H1 (cell line): ENCODE data around the gene ECPAS. TPM values are rescaled to one million over a fixed set of nuclear protein-coding genes. Genes with fewer than 3 reads are reported as not detected.

Experiments
- CTCF ChIA-PET: fragments of 300-600 bp; sonication (Branson Sonifier 250); formaldehyde crosslinking; loops from one replicate; lab custom pipeline; 2021; ENCODE audit not compliant: partially characterized antibody; lab: Charles Lee
- POLR2A ChIA-PET: fragments of 300-600 bp; sonication (Branson Sonifier 250); formaldehyde crosslinking; loops from one replicate; lab custom pipeline; 2021; ENCODE audit warnings: inconsistent platforms; ENCODE audit not compliant: partially characterized antibody; lab: Charles Lee
- DNase-seq, 2 experiments: peaks; one replicate each; pipeline versions ENCODE4 v3.0.0 to v3.0.0-alpha.2; 2010 to 2022; ENCODE audit warnings: low spot score in 2 of 2, low read depth in 1 of 2, mixed read lengths in 1 of 2
- FAIRE-seq: peaks from 2 replicates; lab custom pipeline; 2011; peaks lifted over from hg19 to GRCh38; lab: Jason Lieb, UNC
- H2AFZ ChIP-seq: 2 replicates; pipeline ENCODE4 v1.8.1; 2012; ENCODE audit warnings: low read length, inconsistent platforms
- H2AK5ac ChIP-seq: 2 replicates; pipeline ENCODE4 v1.6.1; 2013; ENCODE audit warnings: low read depth, low read length
- H2BK120ac ChIP-seq: replicated peaks from 2 replicates; pipeline ENCODE3; 2013; ENCODE audit warnings: low read depth, low read length, inconsistent platforms
- H2BK12ac ChIP-seq: 2 replicates; pipeline ENCODE4 v1.6.1; 2013; ENCODE audit warnings: low read depth, low read length
- H2BK15ac ChIP-seq: 2 replicates; pipeline ENCODE4 v1.6.1; 2013; ENCODE audit warnings: low read length
- H2BK20ac ChIP-seq: 2 replicates; pipeline ENCODE4 v1.6.1; 2013; ENCODE audit warnings: low read length
- H2BK5ac ChIP-seq: 2 replicates; pipeline ENCODE4 v1.6.1; 2013; ENCODE audit warnings: low read depth, low read length
- H3K14ac ChIP-seq: 2 replicates; pipeline ENCODE4 v1.6.1; 2013; ENCODE audit warnings: inconsistent platforms; ENCODE audit not compliant: insufficient read length
- H3K18ac ChIP-seq: 2 replicates; pipeline ENCODE4 v1.6.1; 2013; ENCODE audit warnings: low read length; ENCODE audit errors: extremely low read depth
- H3K23ac ChIP-seq: 2 replicates; pipeline ENCODE4 v1.6.1; 2013; ENCODE audit warnings: inconsistent platforms; ENCODE audit not compliant: insufficient read length
- H3K23me2 ChIP-seq: 2 replicates; pipeline ENCODE4 v1.6.1; 2013; ENCODE audit warnings: low read depth, low read length
- H3K27ac ChIP-seq: 2 replicates; pipeline ENCODE4 v1.6.1; 2011; ENCODE audit warnings: low read depth, low read length, inconsistent platforms
- H3K27me3 ChIP-seq, 4 experiments: replicated peaks in 1 of 4; 1 replicate in 1 of 4; 2 replicates in 3 of 4; pipeline versions ENCODE4 v1.6.1 to v1.8.1; 2011 to 2013; ENCODE audit warnings: low read length in 3 of 4, mild to moderate bottlenecking in 3 of 4, inconsistent platforms in 2 of 4, mixed read lengths in 2 of 4, moderate library complexity in 1 of 4; ENCODE audit not compliant: control insufficient read depth in 3 of 4, insufficient read depth in 3 of 4; ENCODE audit errors: extremely low read depth in 1 of 4
- H3K36me3 ChIP-seq, 4 experiments: 2 replicates each; pipeline versions ENCODE4 v1.6.1 to v1.8.1; 2011 to 2013; ENCODE audit warnings: mild to moderate bottlenecking in 4 of 4, low read length in 3 of 4, moderate library complexity in 2 of 4, control low read depth in 1 of 4, inconsistent platforms in 1 of 4; ENCODE audit not compliant: insufficient read depth in 4 of 4, control insufficient read depth in 2 of 4
- H3K4ac ChIP-seq: replicated peaks from 2 replicates; pipeline ENCODE3; 2013; ENCODE audit warnings: low read length, low read depth, mixed read lengths, inconsistent platforms; ENCODE audit not compliant: insufficient read length
- H3K4me1 ChIP-seq, 4 experiments: replicated peaks in 1 of 4; 1 replicate in 1 of 4; 2 replicates in 3 of 4; pipeline versions ENCODE4 v1.6.1 to v1.8.1; 2011 to 2013; ENCODE audit warnings: low read length in 3 of 4, inconsistent platforms in 2 of 4, mixed read lengths in 1 of 4; ENCODE audit not compliant: insufficient read depth in 4 of 4, control insufficient read depth in 3 of 4
- H3K4me2 ChIP-seq, 2 experiments: 2 replicates each; pipeline versions ENCODE4 v1.6.1 to v1.8.1; 2011 to 2013; ENCODE audit warnings: low read depth in 2 of 2, low read length in 2 of 2, control low read depth in 1 of 2, inconsistent platforms in 1 of 2, mild to moderate bottlenecking in 1 of 2; ENCODE audit not compliant: insufficient read depth in 1 of 2
- H3K4me3 ChIP-seq, 4 experiments: fragments of 200-600, 300-600 bp in 1 of 4; sonication (generic), shearing (Covaris generic), sonication (Bioruptor Twin) in 1 of 4; 2 replicates each; pipeline versions ENCODE4 v1.5.1 to v1.8.1; 2011 to 2016; ENCODE audit warnings: low read length in 4 of 4, low read depth in 3 of 4, control low read depth in 2 of 4, inconsistent platforms in 2 of 4, mild to moderate bottlenecking in 2 of 4, mixed read lengths in 1 of 4, moderate library complexity in 1 of 4; ENCODE audit not compliant: insufficient read depth in 2 of 4; ENCODE audit errors: extremely low read depth in 1 of 4
- H3K56ac ChIP-seq: replicated peaks from 2 replicates; pipeline ENCODE3; 2013; ENCODE audit warnings: low read depth, mild to moderate bottlenecking, mixed read lengths, low read length, inconsistent platforms; ENCODE audit not compliant: insufficient read length
- H3K79me1 ChIP-seq: 2 replicates; pipeline ENCODE4 v1.6.1; 2013; ENCODE audit warnings: low read depth, low read length, control low read depth
- H3K79me2 ChIP-seq, 2 experiments: 2 replicates each; pipeline versions ENCODE4 v1.6.1 to v1.8.1; 2012 to 2013; ENCODE audit warnings: low read length in 2 of 2, mild to moderate bottlenecking in 2 of 2, inconsistent platforms in 1 of 2; ENCODE audit not compliant: insufficient read depth in 2 of 2, control insufficient read depth in 1 of 2
- H3K9ac ChIP-seq, 4 experiments: replicated peaks in 1 of 4; 1 replicate in 1 of 4; 2 replicates in 3 of 4; pipeline versions ENCODE4 v1.6.1 to v1.8.1; 2011 to 2013; ENCODE audit warnings: low read depth in 3 of 4, low read length in 3 of 4, control low read depth in 2 of 4, mild to moderate bottlenecking in 2 of 4, moderate library complexity in 2 of 4, inconsistent platforms in 1 of 4; ENCODE audit errors: extremely low read depth in 1 of 4
- H3K9me3 ChIP-seq, 2 experiments: 2 replicates each; pipeline versions ENCODE4 v1.6.1 to v1.8.1; 2012 to 2013; ENCODE audit warnings: mild to moderate bottlenecking in 2 of 2, moderate library complexity in 2 of 2, control low read depth in 1 of 2, inconsistent platforms in 1 of 2, low read depth in 1 of 2, low read length in 1 of 2, mixed read lengths in 1 of 2; ENCODE audit not compliant: insufficient read depth in 2 of 2
- H4K20me1 ChIP-seq, 2 experiments: replicated peaks in 1 of 2; 2 replicates each; pipeline versions ENCODE3 to v1.8.1; 2011 to 2013; ENCODE audit warnings: inconsistent platforms in 2 of 2, low read length in 2 of 2, mild to moderate bottlenecking in 1 of 2; ENCODE audit not compliant: insufficient read depth in 2 of 2, control insufficient read depth in 1 of 2
- H4K5ac ChIP-seq: 2 replicates; pipeline ENCODE4 v1.6.1; 2013; ENCODE audit warnings: low read length, low read depth, mixed read lengths, inconsistent platforms; ENCODE audit not compliant: insufficient read length
- H4K8ac ChIP-seq: 2 replicates; pipeline ENCODE4 v1.8.0; 2013; ENCODE audit warnings: mild to moderate bottlenecking, moderate library complexity, low read length, inconsistent platforms; ENCODE audit not compliant: insufficient read depth; ENCODE audit errors: extremely low read depth
- H4K91ac ChIP-seq: replicated peaks from 2 replicates; pipeline ENCODE3; 2013; ENCODE audit warnings: low read length, mixed read lengths, inconsistent platforms; ENCODE audit not compliant: insufficient read length
- BRCA1 ChIP-seq: IDR thresholded peaks from 2 replicates; pipeline ENCODE4 v1.6.1; 2012; ENCODE audit warnings: low read depth, low read length, improper control_type of control experiment
- EZH2 ChIP-seq: fragments of 200-600 bp; sonication (generic); IDR thresholded peaks from 2 replicates; pipeline ENCODE4 v1.7.1; 2012; ENCODE audit warnings: low read depth, mild to moderate bottlenecking, moderate library complexity, low read length, inconsistent platforms; ENCODE audit not compliant: severe bottlenecking
- GTF2F1 ChIP-seq: IDR thresholded peaks from 2 replicates; pipeline ENCODE4 v1.6.1; 2012; ENCODE audit warnings: low read depth, low read length, improper control_type of control experiment, borderline replicate concordance
- JUN ChIP-seq: IDR thresholded peaks from 2 replicates; pipeline ENCODE4 v1.6.1; 2011; ENCODE audit warnings: low read depth, mild to moderate bottlenecking, improper control_type of control experiment, low read length
- JUND ChIP-seq: IDR thresholded peaks from 2 replicates; pipeline ENCODE4 v1.6.1; 2011; ENCODE audit warnings: mild to moderate bottlenecking, improper control_type of control experiment, low read length
- MAFK ChIP-seq: IDR thresholded peaks from 2 replicates; pipeline ENCODE4 v1.6.1; 2012; ENCODE audit warnings: low read depth, mild to moderate bottlenecking, improper control_type of control experiment, low read length
- POLR2A ChIP-seq, 2 experiments: IDR thresholded peaks; 1 replicate in 1 of 2; 2 replicates in 1 of 2; pipeline ENCODE4 v1.6.1; 2011; ENCODE audit warnings: low read depth in 2 of 2, low read length in 2 of 2, mild to moderate bottlenecking in 2 of 2; ENCODE audit errors: control extremely low read depth in 1 of 2
- POLR2AphosphoS5 ChIP-seq: IDR thresholded peaks from 2 replicates; pipeline ENCODE4 v1.6.1; 2011; ENCODE audit warnings: low read depth, low read length
- RNF2 ChIP-seq: fragments of 200-900, 300-1000 bp; sonication (generic); IDR thresholded peaks from 2 replicates; pipeline ENCODE4 v1.7.1; 2016; ENCODE audit warnings: borderline replicate concordance, low read depth, mild to moderate bottlenecking, antibody characterized with exemption, low read length; ENCODE audit not compliant: poor library complexity, severe bottlenecking; ENCODE audit errors: missing control alignments
- RXRA ChIP-seq: IDR thresholded peaks from 2 replicates; pipeline ENCODE4 v1.6.1; 2011; ENCODE audit warnings: low read depth, mild to moderate bottlenecking, low read length, moderate library complexity; ENCODE audit not compliant: insufficient read depth
- SIN3A ChIP-seq, 2 experiments: IDR thresholded peaks in 1 of 2; conservative IDR thresholded peaks in 1 of 2; 2 replicates each; pipeline ENCODE4 v1.6.1; 2011 to 2012; ENCODE audit warnings: low read length in 2 of 2, improper control_type of control experiment in 1 of 2, low read depth in 1 of 2, mild to moderate bottlenecking in 1 of 2
- SP2 ChIP-seq: IDR thresholded peaks from 2 replicates; pipeline ENCODE4 v1.6.1; 2012; ENCODE audit warnings: mild to moderate bottlenecking, low read length, inconsistent platforms
- SP4 ChIP-seq: IDR thresholded peaks from 2 replicates; pipeline ENCODE4 v1.6.1; 2012; ENCODE audit warnings: low read length, inconsistent platforms
- TAF1 ChIP-seq: IDR thresholded peaks from 2 replicates; pipeline ENCODE4 v1.6.1; 2011; ENCODE audit warnings: mild to moderate bottlenecking, low read depth, low read length
- TBP ChIP-seq: IDR thresholded peaks from 2 replicates; pipeline ENCODE4 v1.6.1; 2011; ENCODE audit warnings: low read depth, low read length, improper control_type of control experiment
- YY1 ChIP-seq: IDR thresholded peaks from 2 replicates; pipeline ENCODE4 v1.6.1; 2011; ENCODE audit warnings: low read depth, mild to moderate bottlenecking, low read length
- WGBS, 2 experiments: shearing (Covaris generic) in 1 of 2; methylation state at CpG; one replicate each; pipeline versions ENCODE4 v1.1.6 to v1.1.7; 2013 to 2015; ENCODE audit warnings: low lambda C conversion rate in 2 of 2, mixed read lengths in 2 of 2, inconsistent platforms in 1 of 2, low coverage in 1 of 2, missing lambda C conversion rate in 1 of 2; ENCODE audit not compliant: insufficient replicate concordance in 2 of 2, insufficient coverage in 1 of 2, insufficient read length in 1 of 2; ENCODE audit errors: extremely low coverage in 1 of 2, missing lambda C conversion rate in 1 of 2; 5-methylcytosine and 5-hydroxymethylcytosine counted together
- polyA plus RNA-seq, 7 experiments: library from polyadenylated mRNA; depleted of rRNA in 3 of 7; stranded (reverse) in 5 of 7; unstranded in 2 of 7; fragments of >200 nt in 5 of 7; fragments of 200-250 nt in 2 of 7; gene quantifications; 1 replicate in 5 of 7; 2 replicates in 1 of 7; 4 replicates in 1 of 7; pipeline versions ENCODE4 v1.2.1 to v1.2.3, GENCODE V29; 2011 to 2013; ENCODE audit warnings: missing spikeins in 2 of 7, mixed read lengths in 2 of 7
- total RNA-seq: library from RNA; stranded (reverse); fragmentation: NEBNext Ultra II Directional; extraction: Animal tissue kit (Norgen Biotek cat#: 25700); gene quantifications from 2 replicates; pipeline ENCODE4 v1.2.1, GENCODE V29; 2021

ECPAS gene
- total and polyA plus RNA-seq, 2 of the 8 experiments (the other 6 are each of a cell fraction or from before 2014, with no cell fraction given), result 20.9 to 131 TPM

DNA sequence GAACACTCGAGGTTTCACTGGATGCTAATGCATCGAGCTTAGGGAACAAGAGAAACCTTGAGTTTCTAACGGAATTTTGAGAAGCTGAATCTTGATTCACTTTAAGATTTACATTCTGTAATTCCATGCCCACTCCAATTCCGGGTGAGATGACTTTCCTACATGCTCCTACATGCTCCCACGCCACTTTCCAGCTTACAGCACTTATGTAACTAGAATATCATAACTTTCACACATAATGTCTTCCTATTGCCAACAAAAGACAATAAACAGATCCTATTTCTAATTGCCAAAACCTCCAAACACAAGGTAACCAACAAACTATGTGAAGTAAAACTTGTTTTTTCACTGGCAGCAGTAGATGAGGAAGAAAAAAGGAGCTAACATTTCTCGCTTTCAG lies 72.9 kb downstream of the ECPAS start:
- H4K5ac ChIP-seq, result no peak overlapping the region
- no peaks in the 10 kb centered on the region; a peak in 1 of 7 replicates for H3K4me1 ChIP-seq
- H4K8ac ChIP-seq, result no peak overlapping the region
- H3K4ac ChIP-seq, result no peak overlapping the region
- H3K27me3 ChIP-seq, result no peaks in the 10 kb centered on the region
- POLR2A ChIA-PET, result no interaction called here
- no peak for FAIRE-seq
- no peak overlapping the region for H2BK120ac ChIP-seq
- no peaks in the 10 kb centered on the region for H3K9me3 ChIP-seq
- H3K4me3 ChIP-seq, result no peak overlapping the region
- no peak overlapping the region for H3K18ac ChIP-seq
- no peak overlapping the region for H3K27ac ChIP-seq
- H2BK15ac ChIP-seq, result no peak overlapping the region
- WGBS, 2 experiments, result 96% methylated on average over 6 of the region's 6 CpGs; no CpG with 5 or more reads in 1 of the 2 experiments
- no peak overlapping the region for H3K9ac ChIP-seq
- H2AK5ac ChIP-seq, result no peak overlapping the region
- peaks cover 0 to 66% (median 44%) of the 10 kb centered on the region in 4 experiments; a peak in 6 of 8 replicates for H3K36me3 ChIP-seq
- no peaks in the 10 kb centered on the region for H4K20me1 ChIP-seq
- no peak overlapping the region for H2AFZ ChIP-seq
- H3K79me1 ChIP-seq, result no peaks in the 10 kb centered on the region
- H3K56ac ChIP-seq, result no peak overlapping the region
- no peak overlapping the region for H3K23ac ChIP-seq
- no peak overlapping the region for H4K91ac ChIP-seq
- H2BK12ac ChIP-seq, result no peak overlapping the region
- H3K14ac ChIP-seq, result no peak overlapping the region
- H3K4me2 ChIP-seq, result no peak overlapping the region
- H2BK20ac ChIP-seq, result no peak overlapping the region
- DNase-seq, result no peak
- no peaks in the 10 kb centered on the region for H3K23me2 ChIP-seq
- H2BK5ac ChIP-seq, result no peak overlapping the region
- CTCF ChIA-PET, result interaction anchor here (0.6 to 1.4 kb wide), 3 partner anchors 11 to 1442 kb away, joined by 3 to 4 read pairs (median 3); no protein-coding TSS in a partner anchor
- H3K79me2 ChIP-seq, result no peaks in the 10 kb centered on the region
- no peak for TF ChIP-seq TBP
- no peak for TF ChIP-seq RNF2
- no peak for TF ChIP-seq MAFK
- TF ChIP-seq TAF1, result no peak
- TF ChIP-seq POLR2A (IDR thresholded peaks at IDR 0.05; ENCODE audit: control extremely low read depth in 1 of 2, low read depth in 2 of 2, low read length in 2 of 2), result no peak
- no peak for TF ChIP-seq JUN
- no peak for TF ChIP-seq SP2
- no peak for TF ChIP-seq GTF2F1
- no peak for TF ChIP-seq EZH2
- no peak for TF ChIP-seq RXRA
- no peak for TF ChIP-seq POLR2AphosphoS5
- TF ChIP-seq JUND, result no peak
- no peak for TF ChIP-seq BRCA1
- TF ChIP-seq YY1, result no peak
- TF ChIP-seq SP4, result no peak
- TF ChIP-seq SIN3A (conservative IDR thresholded peaks at IDR 0.05 in 1 of 2, IDR thresholded peaks at IDR 0.05 in 1 of 2; ENCODE audit: low read depth in 1 of 2, low read length in 2 of 2), result no peak
